H1 (cell line): ENCODE results near the gene SVOPL.

Experiments used
- CBX5 ChIP-seq: fragments of 300-800, 300-1000 bp; sonication (generic); IDR thresholded peaks from 2 replicates; pipeline ENCODE4 v1.7.1; 2016; ENCODE audit warnings: antibody characterized with exemption, low read length, low read depth
- EP300 ChIP-seq, 2 experiments: IDR thresholded peaks; 1 replicate in 1 of 2; 2 replicates in 1 of 2; pipeline ENCODE4 v1.6.1; 2011 to 2012; ENCODE audit warnings: low read depth in 2 of 2, low read length in 2 of 2, mild to moderate bottlenecking in 2 of 2, borderline replicate concordance in 1 of 2, inconsistent platforms in 1 of 2, moderate library complexity in 1 of 2
- POLR2A ChIP-seq, 2 experiments: IDR thresholded peaks; 1 replicate in 1 of 2; 2 replicates in 1 of 2; pipeline ENCODE4 v1.6.1; 2011; ENCODE audit warnings: low read depth in 2 of 2, low read length in 2 of 2, mild to moderate bottlenecking in 2 of 2; ENCODE audit errors: control extremely low read depth in 1 of 2
- POLR2AphosphoS5 ChIP-seq: IDR thresholded peaks from 2 replicates; pipeline ENCODE4 v1.6.1; 2011; ENCODE audit warnings: low read depth, low read length
- SUZ12 ChIP-seq: fragments of 200-600 bp; sonication (generic); IDR thresholded peaks from 2 replicates; pipeline ENCODE4 v1.6.1; 2012; ENCODE audit warnings: mild to moderate bottlenecking, inconsistent platforms, low read length, moderate library complexity, mixed read lengths
- TCF12 ChIP-seq: IDR thresholded peaks from 2 replicates; pipeline ENCODE4 v1.6.1; 2011; ENCODE audit warnings: low read depth, mild to moderate bottlenecking, low read length
- YY1 ChIP-seq: IDR thresholded peaks from 2 replicates; pipeline ENCODE4 v1.6.1; 2011; ENCODE audit warnings: low read depth, mild to moderate bottlenecking, low read length
- TF ChIP-seq, protein P1 (sequence below): IDR thresholded peaks from 2 replicates; pipeline ENCODE4 v1.6.1; 2012; ENCODE audit warnings: inconsistent platforms
- TF ChIP-seq, protein P2 (sequence below), 3 experiments: IDR thresholded peaks; 1 replicate in 2 of 3; 2 replicates in 1 of 3; pipeline versions ENCODE4 v1.5.1 to v1.6.1; 2011; ENCODE audit warnings: low read length in 3 of 3, mild to moderate bottlenecking in 3 of 3, inconsistent platforms in 2 of 3, low read depth in 1 of 3, moderate library complexity in 1 of 3; ENCODE audit not compliant: insufficient read depth in 1 of 3; ENCODE audit errors: control extremely low read depth in 1 of 3
- TF ChIP-seq, protein P3 (sequence below): IDR thresholded peaks from 2 replicates; pipeline ENCODE4 v1.6.1; 2012; ENCODE audit warnings: low read length, inconsistent platforms

DNA sequence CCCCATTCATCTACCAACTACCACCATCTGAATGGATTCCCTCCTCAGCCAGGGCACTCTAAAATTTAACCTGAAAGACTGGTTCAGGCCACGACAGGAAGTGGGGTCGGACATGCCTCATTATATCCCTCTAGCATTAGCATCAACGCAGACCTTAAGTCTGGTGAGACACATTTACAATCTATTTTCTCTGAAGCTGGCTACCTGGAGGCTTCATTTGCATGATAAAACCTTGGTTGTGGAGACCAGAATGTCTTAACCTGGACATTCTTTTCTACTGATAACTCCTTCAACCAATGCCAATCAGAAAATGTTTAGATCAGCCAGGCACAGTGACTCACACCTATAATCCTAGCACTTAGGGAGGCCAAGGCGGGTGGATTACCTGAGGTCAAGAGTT is 42.3 kb downstream of the SVOPL start:
- TF ChIP-seq, protein P1, sequence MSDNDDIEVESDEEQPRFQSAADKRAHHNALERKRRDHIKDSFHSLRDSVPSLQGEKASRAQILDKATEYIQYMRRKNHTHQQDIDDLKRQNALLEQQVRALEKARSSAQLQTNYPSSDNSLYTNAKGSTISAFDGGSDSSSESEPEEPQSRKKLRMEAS: no peak
- TF ChIP-seq, protein P2, sequence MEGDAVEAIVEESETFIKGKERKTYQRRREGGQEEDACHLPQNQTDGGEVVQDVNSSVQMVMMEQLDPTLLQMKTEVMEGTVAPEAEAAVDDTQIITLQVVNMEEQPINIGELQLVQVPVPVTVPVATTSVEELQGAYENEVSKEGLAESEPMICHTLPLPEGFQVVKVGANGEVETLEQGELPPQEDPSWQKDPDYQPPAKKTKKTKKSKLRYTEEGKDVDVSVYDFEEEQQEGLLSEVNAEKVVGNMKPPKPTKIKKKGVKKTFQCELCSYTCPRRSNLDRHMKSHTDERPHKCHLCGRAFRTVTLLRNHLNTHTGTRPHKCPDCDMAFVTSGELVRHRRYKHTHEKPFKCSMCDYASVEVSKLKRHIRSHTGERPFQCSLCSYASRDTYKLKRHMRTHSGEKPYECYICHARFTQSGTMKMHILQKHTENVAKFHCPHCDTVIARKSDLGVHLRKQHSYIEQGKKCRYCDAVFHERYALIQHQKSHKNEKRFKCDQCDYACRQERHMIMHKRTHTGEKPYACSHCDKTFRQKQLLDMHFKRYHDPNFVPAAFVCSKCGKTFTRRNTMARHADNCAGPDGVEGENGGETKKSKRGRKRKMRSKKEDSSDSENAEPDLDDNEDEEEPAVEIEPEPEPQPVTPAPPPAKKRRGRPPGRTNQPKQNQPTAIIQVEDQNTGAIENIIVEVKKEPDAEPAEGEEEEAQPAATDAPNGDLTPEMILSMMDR (IDR thresholded peaks at IDR 0.05; ENCODE audit: control extremely low read depth in 1 of 3, insufficient read depth in 1 of 3, low read depth in 1 of 3, low read length in 3 of 3): no peak
- TF ChIP-seq, protein P3, sequence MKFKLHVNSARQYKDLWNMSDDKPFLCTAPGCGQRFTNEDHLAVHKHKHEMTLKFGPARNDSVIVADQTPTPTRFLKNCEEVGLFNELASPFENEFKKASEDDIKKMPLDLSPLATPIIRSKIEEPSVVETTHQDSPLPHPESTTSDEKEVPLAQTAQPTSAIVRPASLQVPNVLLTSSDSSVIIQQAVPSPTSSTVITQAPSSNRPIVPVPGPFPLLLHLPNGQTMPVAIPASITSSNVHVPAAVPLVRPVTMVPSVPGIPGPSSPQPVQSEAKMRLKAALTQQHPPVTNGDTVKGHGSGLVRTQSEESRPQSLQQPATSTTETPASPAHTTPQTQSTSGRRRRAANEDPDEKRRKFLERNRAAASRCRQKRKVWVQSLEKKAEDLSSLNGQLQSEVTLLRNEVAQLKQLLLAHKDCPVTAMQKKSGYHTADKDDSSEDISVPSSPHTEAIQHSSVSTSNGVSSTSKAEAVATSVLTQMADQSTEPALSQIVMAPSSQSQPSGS: no peak
- TF ChIP-seq EP300 (IDR thresholded peaks at IDR 0.05; ENCODE audit: borderline replicate concordance in 1 of 2, low read depth in 2 of 2, low read length in 2 of 2) (no peak), SUZ12 (no peak), YY1 (no peak), TCF12 (no peak), POLR2AphosphoS5 (no peak), POLR2A (IDR thresholded peaks at IDR 0.05; ENCODE audit: control extremely low read depth in 1 of 2, low read depth in 2 of 2, low read length in 2 of 2) (no peak), CBX5 (no peak)
